HUES6 (cell line): ENCODE results near the gene DPH3.

ENCODE experiments used
- H3K27ac ChIP-seq: 2 replicates; pipeline ENCODE4 v1.7.0; 2013; ENCODE audit warnings: low read depth, mild to moderate bottlenecking, low read length, inconsistent platforms
- H3K27me3 ChIP-seq: 2 replicates; pipeline ENCODE4 v1.6.1; 2013; ENCODE audit warnings: low read length; ENCODE audit not compliant: control insufficient read depth, insufficient read depth
- H3K36me3 ChIP-seq: 2 replicates; pipeline ENCODE4 v1.6.1; 2013; ENCODE audit warnings: low read length; ENCODE audit not compliant: control insufficient read depth, insufficient read depth
- H3K4me1 ChIP-seq: 2 replicates; pipeline ENCODE4 v1.6.1; 2013; ENCODE audit warnings: low read length; ENCODE audit not compliant: control insufficient read depth, insufficient read depth
- H3K4me3 ChIP-seq: 2 replicates; pipeline ENCODE4 v1.5.1; 2013; ENCODE audit warnings: low read depth, low read length
- H3K9ac ChIP-seq: one replicate; pipeline ENCODE4 v1.6.1; 2013; ENCODE audit warnings: mild to moderate bottlenecking, low read length
- H3K9me3 ChIP-seq: 2 replicates; pipeline ENCODE4 v1.6.1; 2013; ENCODE audit warnings: low read depth, low read length; ENCODE audit not compliant: control insufficient read depth, insufficient read depth

DPH3 gene

GRCh38 chr3:16231983-16232382 lies 32.8 kb downstream of the DPH3 start:
- Histone ChIP-seq H3K27ac (no peak overlapping the region), H3K9ac (no peak overlapping the region), H3K9me3 (no peaks in the 10 kb centered on the region), H3K4me1 (no peaks in the 10 kb centered on the region), H3K4me3 (no peak overlapping the region), H3K27me3 (no peaks in the 10 kb centered on the region), H3K36me3 (no peaks in the 10 kb centered on the region)

- H3K4me1 ChIP-seq, result no peaks in the 10 kb centered on the region
- no peak overlapping the region for H3K4me3 ChIP-seq
- no peak overlapping the region for H3K9ac ChIP-seq
- no peaks in the 10 kb centered on the region for H3K27me3 ChIP-seq
- no peaks in the 10 kb centered on the region for H3K36me3 ChIP-seq
- no peak overlapping the region for H3K27ac ChIP-seq
- H3K9me3 ChIP-seq, result no peaks in the 10 kb centered on the region
These were observed 35.1 kb downstream of the DPH3 start for GRCh38 chr3:16229681-16230080.

DNA sequence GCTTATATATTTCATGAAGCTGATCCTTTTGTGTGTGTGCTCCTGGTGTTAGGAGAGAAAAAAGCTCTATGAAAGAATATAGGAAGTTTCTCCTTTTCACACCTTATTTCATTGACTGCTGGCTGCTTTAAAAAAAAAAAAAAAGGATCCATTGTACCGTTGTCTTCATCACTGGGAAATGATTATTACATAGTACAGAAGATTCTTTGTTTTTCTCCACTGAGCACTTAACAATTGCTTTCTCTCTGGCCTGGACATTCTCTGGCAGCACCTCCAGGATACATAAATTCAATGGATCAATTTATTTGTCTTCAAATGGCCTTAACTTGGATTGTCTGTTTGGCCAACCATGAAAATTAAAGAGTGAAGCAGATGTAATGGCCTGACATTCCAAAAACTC lies 37.2 kb downstream of the DPH3 start:
- Histone ChIP-seq H3K36me3 (no peaks in the 10 kb centered on the region), H3K27me3 (no peaks in the 10 kb centered on the region), H3K4me1 (no peaks in the 10 kb centered on the region), H3K27ac (no peak overlapping the region), H3K4me3 (no peak overlapping the region), H3K9me3 (no peaks in the 10 kb centered on the region), H3K9ac (no peak overlapping the region)

DNA sequence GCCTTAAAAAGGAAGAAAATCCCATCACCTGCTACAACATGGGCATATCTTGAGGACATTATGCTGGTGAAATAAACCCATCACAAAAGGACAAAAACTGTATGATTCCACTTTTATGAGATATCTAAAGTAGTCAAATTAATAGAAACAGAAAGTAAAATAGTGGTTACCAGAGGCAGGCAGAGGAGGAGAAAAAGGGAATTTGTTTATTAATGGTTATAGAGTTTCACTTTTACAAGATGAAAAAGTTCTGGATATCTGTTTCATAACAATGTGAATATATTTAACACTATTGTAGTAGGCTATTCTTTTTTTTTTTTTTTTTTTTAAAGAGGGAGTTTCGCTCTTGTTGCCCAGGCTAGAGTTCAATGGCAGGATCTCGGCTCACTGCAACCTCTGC lies 40.4 kb downstream of the DPH3 start:
- H3K9me3 ChIP-seq, result no peaks in the 10 kb centered on the region
- H3K9ac ChIP-seq, result no peak overlapping the region
- no peaks in the 10 kb centered on the region for H3K4me1 ChIP-seq
- no peaks in the 10 kb centered on the region for H3K36me3 ChIP-seq
- H3K27me3 ChIP-seq, result no peaks in the 10 kb centered on the region
- H3K4me3 ChIP-seq, result no peak overlapping the region
- no peak overlapping the region for H3K27ac ChIP-seq

DNA sequence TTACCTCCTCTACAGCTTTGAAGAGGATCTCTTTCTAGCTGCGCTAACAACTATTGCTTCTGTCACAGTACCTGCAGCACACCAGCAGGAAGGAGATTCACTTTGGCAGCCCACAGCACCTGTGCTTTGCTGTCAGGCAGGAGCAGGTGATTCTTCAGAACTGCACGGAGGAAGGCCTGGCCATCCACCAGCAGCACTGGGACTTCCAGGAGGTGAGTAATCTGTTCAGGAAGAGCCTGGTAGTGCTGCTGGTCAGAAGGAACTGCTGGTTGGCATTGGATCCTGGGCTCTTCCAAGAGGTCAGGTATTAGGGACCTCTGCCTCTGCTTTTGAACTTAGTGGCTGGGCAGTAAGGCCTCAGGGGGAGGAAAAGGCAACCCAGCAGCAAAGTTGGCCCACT lies 42.2 kb downstream of the DPH3 start:
- Histone ChIP-seq H3K4me3 (no peak overlapping the region), H3K4me1 (no peaks in the 10 kb centered on the region), H3K9ac (no peak overlapping the region), H3K9me3 (no peaks in the 10 kb centered on the region), H3K36me3 (no peaks in the 10 kb centered on the region), H3K27me3 (no peaks in the 10 kb centered on the region), H3K27ac (no peak overlapping the region)

DNA sequence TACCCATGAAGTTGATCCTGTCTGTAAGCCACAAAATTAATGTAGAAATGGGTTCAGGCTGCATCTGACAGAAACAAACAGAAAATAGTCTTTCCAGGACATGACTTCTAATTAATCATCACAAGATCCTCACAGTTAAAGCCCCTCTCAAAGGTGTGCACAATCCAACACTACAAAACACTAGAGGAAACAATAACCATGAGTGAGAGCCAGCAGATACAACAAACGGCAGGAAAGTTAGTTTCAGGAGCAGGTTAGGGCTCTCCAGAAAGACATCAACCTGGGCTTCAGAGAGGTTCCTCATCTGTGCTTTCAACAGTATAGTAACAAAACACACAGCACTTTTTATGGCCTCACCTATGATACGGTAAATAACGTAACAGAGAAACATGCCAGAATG lies 42.8 kb downstream of the DPH3 start:
- no peak overlapping the region for H3K27ac ChIP-seq

GRCh38 chr3:16219777-16220176 lies 45.0 kb downstream of the DPH3 start:
- Histone ChIP-seq H3K27me3 (no peaks in the 10 kb centered on the region), H3K4me1 (no peaks in the 10 kb centered on the region), H3K9ac (no peak overlapping the region), H3K9me3 (no peaks in the 10 kb centered on the region), H3K4me3 (no peak overlapping the region), H3K27ac (no peak overlapping the region), H3K36me3 (no peaks in the 10 kb centered on the region)

More for the DNA sequence above, 42.8 kb downstream of the DPH3 start:
- Histone ChIP-seq H3K9ac (no peak overlapping the region), H3K4me3 (no peak overlapping the region), H3K4me1 (no peaks in the 10 kb centered on the region), H3K36me3 (no peaks in the 10 kb centered on the region), H3K27me3 (no peaks in the 10 kb centered on the region), H3K9me3 (no peaks in the 10 kb centered on the region)

DNA sequence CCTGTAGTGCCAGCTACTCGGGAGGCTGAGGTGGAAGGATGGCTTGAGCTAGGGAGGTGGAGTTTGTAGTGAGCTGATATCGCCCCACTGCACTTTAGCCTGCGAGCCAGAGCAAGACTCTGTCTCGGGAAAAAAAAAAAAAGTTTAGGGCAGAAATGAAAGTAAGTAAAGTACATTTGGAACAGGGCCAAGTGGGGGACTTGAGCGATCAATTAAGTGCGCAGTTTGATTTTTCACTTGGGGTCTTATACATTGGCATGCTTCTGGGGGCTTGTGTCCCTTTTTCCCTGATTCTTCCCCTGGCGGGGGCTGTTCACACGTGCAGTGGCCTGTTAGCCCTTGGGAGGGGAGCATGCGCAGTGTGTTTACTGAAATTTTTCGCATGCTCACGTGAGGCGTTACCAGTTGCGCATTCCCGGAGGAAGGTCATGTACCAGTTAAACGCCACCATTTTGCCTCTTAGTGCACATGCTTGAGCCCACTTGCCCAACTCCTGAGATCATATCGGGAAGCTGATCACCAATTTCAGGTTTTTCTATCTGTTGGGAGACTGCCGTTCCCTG lies 48.3 kb downstream of the DPH3 start:
- Histone ChIP-seq H3K4me1 (no peaks in the 10 kb centered on the region), H3K36me3 (no peaks in the 10 kb centered on the region), H3K27ac (no peak overlapping the region), H3K9me3 (no peaks in the 10 kb centered on the region), H3K9ac (no peak overlapping the region), H3K27me3 (no peaks in the 10 kb centered on the region), H3K4me3 (no peak overlapping the region)

DNA sequence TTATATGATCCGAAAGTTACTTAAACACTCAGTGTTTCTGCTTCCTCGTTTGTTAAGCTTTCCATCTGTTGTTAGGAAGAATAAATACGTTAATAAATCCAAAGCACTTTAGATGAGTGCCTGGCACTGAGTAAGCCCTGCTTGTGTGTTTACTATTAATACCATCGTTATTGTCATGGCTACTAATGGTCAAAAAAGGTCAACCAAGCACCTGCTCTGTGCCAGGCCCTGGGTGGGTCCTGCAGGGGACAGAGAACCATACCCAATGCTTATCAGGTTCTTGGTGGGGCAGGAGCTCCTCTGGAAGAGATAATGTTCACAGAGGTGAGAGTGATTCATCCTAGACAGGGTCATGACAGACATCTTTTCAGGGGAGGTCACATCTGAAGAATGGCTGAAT lies 50.4 kb downstream of the DPH3 start:
- Histone ChIP-seq H3K36me3 (no peaks in the 10 kb centered on the region), H3K9me3 (no peaks in the 10 kb centered on the region), H3K4me3 (no peak overlapping the region), H3K27ac (no peak overlapping the region), H3K27me3 (no peaks in the 10 kb centered on the region), H3K4me1 (no peaks in the 10 kb centered on the region), H3K9ac (no peak overlapping the region)

GRCh38 chr3:16211176-16211904 lies 53.4 kb downstream of the DPH3 start:
- Histone ChIP-seq H3K27ac (no peak overlapping the region), H3K4me3 (no peak overlapping the region), H3K4me1 (no peaks in the 10 kb centered on the region), H3K9ac (no peak overlapping the region), H3K27me3 (no peaks in the 10 kb centered on the region), H3K36me3 (no peaks in the 10 kb centered on the region), H3K9me3 (no peaks in the 10 kb centered on the region)
